Neural progenitor cell (in vitro differentiated cells): ENCODE results near the gene TBX5.

Experiments
- CTCF ChIP-seq: fragments of 200-600 bp; sonication (generic); IDR thresholded peaks from 2 replicates; pipeline ENCODE4 v1.5.1; 2017; ENCODE audit warnings: antibody characterized with exemption, mild to moderate bottlenecking
- EZH2phosphoT487 ChIP-seq: fragments of 200-600 bp; sonication (generic); IDR thresholded peaks from 2 replicates; pipeline ENCODE4 v1.6.1; 2017; ENCODE audit warnings: antibody characterized with exemption

GRCh38 chr12:114313910-114314309 lies 92.0 kb downstream of the TBX5 start:
- peak; percentile 5 for TF ChIP-seq CTCF
- TF ChIP-seq EZH2phosphoT487: no peak
